RWPE1 (cell line): ENCODE results near the gene GNB1L.

Source experiments
- CTCF ChIA-PET: fragments of 350-600 bp; sonication (Branson Sonifier 250); formaldehyde crosslinking; extraction: SDS; loops from one replicate; lab custom pipeline; 2021; lab: Yijun Ruan, JAX
- POLR2A ChIA-PET: fragments of 400-600 bp; formaldehyde crosslinking; extraction: SDS; loops from one replicate; lab custom pipeline; 2020; ENCODE audit warnings: antibody characterized with exemption; ENCODE audit not compliant: low non-redundant PET; lab: Yijun Ruan, JAX
- DNase-seq: peaks from one replicate; pipeline ENCODE4 v3.0.0; 2012; ENCODE audit warnings: low spot score
- H3K27ac ChIP-seq: fragments of 450-650 bp; 2 replicates; pipeline ENCODE4 v1.5.1; 2017
- CTCF ChIP-seq: fragments of 450-650 bp; conservative IDR thresholded peaks from 2 replicates; pipeline ENCODE4 v1.5.1; 2017; ENCODE audit warnings: low read depth, mild to moderate bottlenecking

Gene GNB1L

GRCh38 chr22:19811811-19812771 is 42.6 kb downstream of the GNB1L start:
- ChIA-PET POLR2A (no interaction called here), CTCF (interaction anchor here (0.6 to 0.8 kb wide), 2 partner anchors 9 to 88 kb away, joined by 3 to 5 read pairs; partner anchors contain the start of gene GP1BB)
- TF ChIP-seq CTCF, result no peak
- no peak for DNase-seq
- peak overlapping the region; percentile 100 for H3K27ac ChIP-seq

GRCh38 chr22:19811211-19811621 is 43.5 kb downstream of the GNB1L start:
- POLR2A ChIA-PET, result no interaction called here
- TF ChIP-seq CTCF, result no peak
- no peak for DNase-seq
- H3K27ac ChIP-seq, result peak overlapping the region; percentile 100
- CTCF ChIA-PET, result interaction anchor here (0.8 kb wide), 1 partner anchor 88 kb away, joined by 3 read pairs; the partner anchor contains the start of gene GP1BB

- no peak for TF ChIP-seq CTCF
- peak overlapping the region; percentile 100 for H3K27ac ChIP-seq
- ChIA-PET POLR2A (no interaction called here), CTCF (no interaction called here)
- no peak for DNase-seq
Measured at GRCh38 chr22:19810381-19811201, 44.1 kb downstream of the GNB1L start.

GRCh38 chr22:19809741-19810140 is 44.9 kb downstream of the GNB1L start:
- H3K27ac ChIP-seq, result peak overlapping the region; percentile 100
- ChIA-PET POLR2A (no interaction called here), CTCF (no interaction called here)
- no peak for DNase-seq
- TF ChIP-seq CTCF, result no peak

- TF ChIP-seq CTCF, result no peak
- peak overlapping the region; percentile 100 for H3K27ac ChIP-seq
- ChIA-PET CTCF (no interaction called here), POLR2A (no interaction called here)
- DNase-seq, result no peak
Measured at GRCh38 chr22:19808873-19809478, 45.7 kb downstream of the GNB1L start.
